Fibroblast of lung (primary cell): ENCODE data around the gene SLC5A4. TPM values are rescaled to one million over a fixed set of nuclear protein-coding genes. Genes with fewer than 3 reads are reported as not detected.

ENCODE experiments used
- DNase-seq, 2 donors: peaks; one replicate each; pipeline versions ENCODE4 v3.0.0 to v3.0.0-alpha.2; 2010; ENCODE audit warnings: low read depth in 2 of 2
- H2AFZ ChIP-seq: 2 replicates; pipeline ENCODE4 v1.5.1; 2012; ENCODE audit warnings: low read length, control low read depth, inconsistent platforms
- H3K27ac ChIP-seq: 2 replicates; pipeline ENCODE4 v1.5.1; 2011; ENCODE audit warnings: low read length, control low read depth; ENCODE audit not compliant: insufficient read depth
- H3K27me3 ChIP-seq: 2 replicates; pipeline ENCODE4 v1.5.1; 2011; ENCODE audit warnings: mild to moderate bottlenecking, low read length; ENCODE audit not compliant: control insufficient read depth, insufficient read depth
- H3K36me3 ChIP-seq: 2 replicates; pipeline ENCODE4 v1.5.1; 2011; ENCODE audit warnings: low read length; ENCODE audit not compliant: control insufficient read depth, insufficient read depth
- H3K4me1 ChIP-seq: 2 replicates; pipeline ENCODE4 v1.5.1; 2011; ENCODE audit warnings: low read length; ENCODE audit not compliant: control insufficient read depth, insufficient read depth; ENCODE audit errors: extremely low read depth
- H3K4me2 ChIP-seq: 2 replicates; pipeline ENCODE4 v1.5.1; 2011; ENCODE audit warnings: low read length, control low read depth; ENCODE audit not compliant: insufficient read depth; ENCODE audit errors: extremely low read depth
- H3K4me3 ChIP-seq, 4 experiments: fragments of 200-600 bp in 1 of 4; sonication (generic) in 1 of 4; replicated peaks in 1 of 4; 2 replicates each; pipeline ENCODE4 v1.5.1; 2011 to 2016; ENCODE audit warnings: low read length in 4 of 4, low read depth in 3 of 4, mild to moderate bottlenecking in 3 of 4, control low read depth in 2 of 4, inconsistent platforms in 1 of 4, mixed read lengths in 1 of 4; ENCODE audit not compliant: insufficient read depth in 1 of 4; ENCODE audit errors: control extremely low read depth in 1 of 4
- H3K79me2 ChIP-seq: 2 replicates; pipeline ENCODE4 v1.5.1; 2012; ENCODE audit warnings: mild to moderate bottlenecking, low read length, inconsistent platforms; ENCODE audit not compliant: control insufficient read depth, insufficient read depth
- H3K9ac ChIP-seq: 2 replicates; pipeline ENCODE4 v1.5.1; 2011; ENCODE audit warnings: mild to moderate bottlenecking, low read length, control low read depth; ENCODE audit not compliant: insufficient read depth
- H3K9me3 ChIP-seq: 2 replicates; pipeline ENCODE4 v1.5.1; 2012; ENCODE audit warnings: low read depth, low read length; ENCODE audit not compliant: control insufficient read depth, insufficient read depth
- H4K20me1 ChIP-seq: 2 replicates; pipeline ENCODE4 v1.5.1; 2011; ENCODE audit warnings: low read length; ENCODE audit not compliant: control insufficient read depth, insufficient read depth; ENCODE audit errors: extremely low read depth
- EZH2 ChIP-seq: IDR thresholded peaks from 2 replicates; pipeline ENCODE4 v1.5.1; 2012; ENCODE audit warnings: low read length, control low read depth, mild to moderate bottlenecking; ENCODE audit errors: missing control alignments
- polyA plus RNA-seq, 2 donors: library from polyadenylated mRNA; depleted of rRNA in 1 of 2; stranded (reverse) in 1 of 2; unstranded in 1 of 2; fragments of >200 nt; gene quantifications; 2 replicates each; pipeline ENCODE4 v1.2.1, GENCODE V29; 2011 to 2012; ENCODE audit warnings: missing spikeins in 1 of 2
- total RNA-seq: library from RNA; depleted of rRNA; stranded (reverse); fragments of >200 nt; gene quantifications from 2 replicates; pipeline ENCODE4 v1.2.1, GENCODE V29; 2014
- TF ChIP-seq, protein P1 (sequence below), 2 donors: IDR thresholded peaks in 1 of 2; conservative IDR thresholded peaks in 1 of 2; 1 replicate in 1 of 2; 2 replicates in 1 of 2; pipeline ENCODE4 v1.5.1; 2011 to 2012; ENCODE audit warnings: low read length in 2 of 2, control low read depth in 1 of 2, inconsistent platforms in 1 of 2, low read depth in 1 of 2, mild to moderate bottlenecking in 1 of 2

The SLC5A4 gene
- total and polyA plus RNA-seq, 2 donors (not counting 1 experiment from before 2014, with no cell fraction given): 0.06 TPM; not detected in 1

DNA sequence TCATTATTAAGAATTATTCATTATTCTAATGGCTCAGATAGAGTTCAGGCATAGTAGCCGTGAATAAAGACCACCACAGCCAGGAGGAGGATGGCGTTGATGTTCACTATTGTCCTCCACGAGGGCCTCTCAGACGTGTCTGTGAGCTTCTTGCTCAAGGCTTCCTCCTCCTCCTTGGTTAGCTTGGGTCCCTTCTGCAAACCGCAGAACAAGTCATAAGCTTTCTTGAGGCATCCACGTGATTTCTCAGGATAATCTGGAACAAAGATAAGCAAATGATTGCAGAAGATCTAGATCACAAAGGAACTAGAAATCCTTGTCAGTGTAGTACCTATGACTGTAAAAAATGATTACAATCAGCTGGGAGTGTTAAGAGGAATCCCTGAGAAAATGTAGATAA lies 36.7 kb downstream of the SLC5A4 start:
- no peaks in the 10 kb centered on the region for H3K27me3 ChIP-seq
- H3K4me1 ChIP-seq: no peaks in the 10 kb centered on the region
- no peak overlapping the region for H2AFZ ChIP-seq
- no peak for TF ChIP-seq EZH2
- TF ChIP-seq, protein P1, sequence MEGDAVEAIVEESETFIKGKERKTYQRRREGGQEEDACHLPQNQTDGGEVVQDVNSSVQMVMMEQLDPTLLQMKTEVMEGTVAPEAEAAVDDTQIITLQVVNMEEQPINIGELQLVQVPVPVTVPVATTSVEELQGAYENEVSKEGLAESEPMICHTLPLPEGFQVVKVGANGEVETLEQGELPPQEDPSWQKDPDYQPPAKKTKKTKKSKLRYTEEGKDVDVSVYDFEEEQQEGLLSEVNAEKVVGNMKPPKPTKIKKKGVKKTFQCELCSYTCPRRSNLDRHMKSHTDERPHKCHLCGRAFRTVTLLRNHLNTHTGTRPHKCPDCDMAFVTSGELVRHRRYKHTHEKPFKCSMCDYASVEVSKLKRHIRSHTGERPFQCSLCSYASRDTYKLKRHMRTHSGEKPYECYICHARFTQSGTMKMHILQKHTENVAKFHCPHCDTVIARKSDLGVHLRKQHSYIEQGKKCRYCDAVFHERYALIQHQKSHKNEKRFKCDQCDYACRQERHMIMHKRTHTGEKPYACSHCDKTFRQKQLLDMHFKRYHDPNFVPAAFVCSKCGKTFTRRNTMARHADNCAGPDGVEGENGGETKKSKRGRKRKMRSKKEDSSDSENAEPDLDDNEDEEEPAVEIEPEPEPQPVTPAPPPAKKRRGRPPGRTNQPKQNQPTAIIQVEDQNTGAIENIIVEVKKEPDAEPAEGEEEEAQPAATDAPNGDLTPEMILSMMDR (conservative IDR thresholded peaks at IDR 0.05 in 1 of 2, IDR thresholded peaks at IDR 0.05 in 1 of 2; ENCODE audit: low read depth in 1 of 2, low read length in 2 of 2): no peak
- no peak overlapping the region for H3K27ac ChIP-seq
- H3K36me3 ChIP-seq: no peaks in the 10 kb centered on the region
- no peak for DNase-seq
- no peaks in the 10 kb centered on the region for H4K20me1 ChIP-seq
- no peaks in the 10 kb centered on the region for H3K79me2 ChIP-seq
- no peaks in the 10 kb centered on the region for H3K9me3 ChIP-seq
- no peak overlapping the region for H3K9ac ChIP-seq
- H3K4me2 ChIP-seq: no peak overlapping the region
- no peak overlapping the region for H3K4me3 ChIP-seq

DNA sequence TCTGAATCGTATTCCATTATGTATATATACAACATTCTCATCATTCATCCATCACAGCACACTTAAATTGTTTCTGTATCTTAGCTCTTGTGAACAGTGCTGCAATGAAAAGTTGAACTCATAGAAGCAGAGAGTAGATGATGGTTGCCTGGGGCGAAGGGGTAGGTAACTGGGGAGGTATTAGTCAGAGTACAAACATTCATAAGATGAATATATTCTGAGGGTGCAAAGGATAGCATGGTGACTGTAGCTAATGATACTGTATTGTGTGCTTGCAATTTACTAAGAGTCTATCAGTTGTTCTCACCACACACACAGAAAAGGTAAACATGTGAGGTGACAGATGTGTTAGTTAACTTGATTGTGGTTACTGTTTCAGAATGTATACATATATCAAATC lies 37.7 kb downstream of the SLC5A4 start:
- Histone ChIP-seq H3K27ac (no peak overlapping the region), H3K9ac (no peak overlapping the region), H4K20me1 (no peaks in the 10 kb centered on the region), H3K36me3 (no peaks in the 10 kb centered on the region), H2AFZ (no peak overlapping the region), H3K9me3 (no peaks in the 10 kb centered on the region), H3K4me3 (no peak overlapping the region), H3K4me2 (no peak overlapping the region), H3K79me2 (no peaks in the 10 kb centered on the region), H3K4me1 (no peaks in the 10 kb centered on the region), H3K27me3 (no peaks in the 10 kb centered on the region)
- no peak for DNase-seq
- TF ChIP-seq, protein P1 (conservative IDR thresholded peaks at IDR 0.05 in 1 of 2, IDR thresholded peaks at IDR 0.05 in 1 of 2; ENCODE audit: low read depth in 1 of 2, low read length in 2 of 2): no peak
- TF ChIP-seq EZH2: no peak

DNA sequence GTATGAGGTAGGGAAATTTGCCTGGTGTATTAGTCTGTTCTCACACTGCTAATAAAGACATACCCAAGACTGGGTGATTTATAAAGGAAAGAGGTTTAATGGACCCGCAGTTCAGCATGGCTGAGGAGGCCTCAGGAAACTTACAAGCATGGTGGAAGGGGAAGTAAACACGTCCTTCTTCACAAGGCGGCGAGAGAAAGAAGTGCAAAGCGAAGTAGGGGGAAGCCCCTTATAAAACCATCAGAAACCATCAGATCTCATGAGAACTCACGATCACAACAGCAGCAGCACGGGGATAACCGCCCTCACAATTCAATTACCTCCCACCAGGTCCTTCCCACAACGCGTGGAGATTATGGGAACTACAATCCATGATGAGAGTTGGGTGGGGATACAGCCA lies 38.2 kb downstream of the SLC5A4 start:
- Histone ChIP-seq H3K79me2 (no peaks in the 10 kb centered on the region), H3K27me3 (no peaks in the 10 kb centered on the region), H2AFZ (no peak overlapping the region), H3K4me3 (no peak overlapping the region), H4K20me1 (no peaks in the 10 kb centered on the region), H3K9me3 (no peaks in the 10 kb centered on the region), H3K4me1 (no peaks in the 10 kb centered on the region), H3K4me2 (no peak overlapping the region), H3K9ac (no peak overlapping the region), H3K36me3 (no peaks in the 10 kb centered on the region), H3K27ac (no peak overlapping the region)
- TF ChIP-seq EZH2: no peak
- TF ChIP-seq, protein P1 (conservative IDR thresholded peaks at IDR 0.05 in 1 of 2, IDR thresholded peaks at IDR 0.05 in 1 of 2; ENCODE audit: low read depth in 1 of 2, low read length in 2 of 2): no peak
- DNase-seq: no peak
